Measurements from ENCODE around the gene PACS2.
"Not testable (repeated sequence)": the region's sequence is repeated elsewhere in the genome, so short reads cannot be mapped to it uniquely, and the experiment has no call there.

The PACS2 gene

DNA sequence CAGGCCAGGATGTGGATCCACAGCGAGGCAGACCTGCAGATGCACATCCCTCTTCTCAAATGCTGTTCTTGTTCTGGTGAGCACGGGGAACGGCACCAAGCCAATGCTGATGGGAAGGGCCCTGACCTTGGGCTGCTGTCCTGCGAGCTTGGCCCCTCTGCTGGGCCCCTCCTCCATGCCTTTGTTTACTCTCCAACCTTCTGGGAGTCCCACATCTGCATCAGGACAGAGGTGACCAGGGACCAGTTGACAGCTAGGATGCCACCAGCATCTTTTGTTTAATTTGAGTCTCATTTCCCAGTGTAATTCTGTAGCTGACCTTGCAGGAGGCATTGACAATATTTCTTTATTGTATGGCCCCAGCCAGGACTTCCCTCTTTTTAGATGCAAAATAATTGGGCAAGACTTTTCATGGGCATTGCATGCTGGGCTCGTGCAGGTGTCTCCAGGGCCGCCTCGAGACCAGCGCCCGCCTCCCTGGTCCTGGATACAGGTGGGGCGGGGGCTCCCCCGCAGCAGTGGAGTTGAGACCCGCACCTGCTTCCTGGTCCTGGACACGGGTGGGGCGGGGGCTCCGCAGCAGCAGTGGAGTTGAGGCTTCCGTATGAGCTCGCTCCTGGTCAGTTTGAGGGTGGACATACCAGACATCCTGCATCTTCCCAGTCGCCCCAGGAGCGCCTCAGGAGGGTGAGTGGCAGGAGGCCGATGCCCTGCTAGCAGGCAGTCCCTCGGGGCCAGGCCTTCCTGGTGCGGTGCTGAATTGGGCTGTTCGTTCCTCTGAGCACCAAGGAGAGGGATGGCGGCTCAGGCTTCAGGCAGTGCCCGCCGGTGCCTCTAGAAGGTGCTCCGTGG lies 11.4 kb downstream of the PACS2 start:
- Histone ChIP-seq H3K27me3 (replicated peaks) (no peaks in the 10 kb centered on the region), H3K36me3 (replicated peaks) (no peaks in the 10 kb centered on the region), H3K4me3 (ENCODE audit: low read depth, low read length) (no peak overlapping the region), H3K27ac (no peak overlapping the region)
- no peak for TF ChIP-seq CTCF (IDR thresholded peaks at IDR 0.05; ENCODE audit: low read depth, low read length, missing control alignments)
- in situ Hi-C loops (cut with HindIII; ENCODE audit: low pct_ligation_motif_present, low sequenced_read_pairs): no loop called here
- DNase-seq: no peak

GRCh38 chr14:105326568-105326867 lies 12.0 kb downstream of the PACS2 start:
- Histone ChIP-seq H3K27ac (no peak overlapping the region), H3K4me3 (ENCODE audit: low read depth, low read length) (no peak overlapping the region), H3K27me3 (replicated peaks) (no peaks in the 10 kb centered on the region), H3K36me3 (replicated peaks) (no peaks in the 10 kb centered on the region)
- no peak for TF ChIP-seq CTCF (IDR thresholded peaks at IDR 0.05; ENCODE audit: low read depth, low read length, missing control alignments)
- in situ Hi-C loops (cut with HindIII; ENCODE audit: low pct_ligation_motif_present, low sequenced_read_pairs): no loop called here
- no peak for DNase-seq

DNA sequence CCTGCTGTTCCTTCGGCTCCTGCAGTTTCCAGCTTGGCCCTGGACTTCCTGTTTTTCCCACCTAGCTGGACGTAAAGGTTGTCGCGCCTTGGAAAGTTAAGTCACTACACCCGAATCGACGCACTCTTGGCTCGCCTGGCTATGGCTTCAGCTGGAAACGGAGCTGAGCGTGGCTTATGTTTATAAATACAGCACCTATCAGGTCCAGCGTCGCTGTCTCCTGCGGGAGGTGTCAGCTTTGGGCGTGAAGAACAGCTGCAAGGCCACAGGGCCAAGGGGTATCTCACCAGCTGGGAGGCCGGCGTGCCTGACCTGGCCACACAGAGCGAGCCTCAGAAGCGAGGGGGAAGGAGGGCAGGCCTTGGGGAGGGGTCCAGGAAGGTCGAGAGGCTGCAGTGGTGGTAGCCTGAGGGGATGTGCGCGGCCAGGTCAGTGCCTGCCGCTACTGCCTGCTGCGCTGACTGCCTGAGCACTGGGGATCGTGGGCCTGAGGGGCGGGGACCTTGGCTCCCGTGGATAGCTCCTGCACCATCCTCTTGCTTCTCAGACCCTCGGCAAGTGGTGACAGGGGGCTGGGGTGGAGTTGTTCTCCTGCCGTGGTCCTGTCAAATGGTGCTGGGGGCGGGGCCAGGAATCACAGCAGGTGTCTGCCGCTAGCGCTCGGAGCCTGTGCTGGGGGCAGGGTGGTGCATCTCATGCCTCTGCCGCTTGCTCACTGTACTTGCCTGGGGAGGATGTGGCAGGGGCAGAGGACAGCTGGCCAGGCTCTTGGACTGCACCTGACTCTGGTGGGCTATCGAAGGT lies 12.5 kb downstream of the PACS2 start:
- Histone ChIP-seq H3K4me3 (ENCODE audit: low read depth, low read length) (no peak overlapping the region), H3K27me3 (replicated peaks) (no peaks in the 10 kb centered on the region), H3K27ac (no peak overlapping the region), H3K36me3 (replicated peaks) (no peaks in the 10 kb centered on the region)
- in situ Hi-C loops (cut with HindIII; ENCODE audit: low pct_ligation_motif_present, low sequenced_read_pairs): no loop called here
- no peak for TF ChIP-seq CTCF (IDR thresholded peaks at IDR 0.05; ENCODE audit: low read depth, low read length, missing control alignments)
- no peak for DNase-seq

DNA sequence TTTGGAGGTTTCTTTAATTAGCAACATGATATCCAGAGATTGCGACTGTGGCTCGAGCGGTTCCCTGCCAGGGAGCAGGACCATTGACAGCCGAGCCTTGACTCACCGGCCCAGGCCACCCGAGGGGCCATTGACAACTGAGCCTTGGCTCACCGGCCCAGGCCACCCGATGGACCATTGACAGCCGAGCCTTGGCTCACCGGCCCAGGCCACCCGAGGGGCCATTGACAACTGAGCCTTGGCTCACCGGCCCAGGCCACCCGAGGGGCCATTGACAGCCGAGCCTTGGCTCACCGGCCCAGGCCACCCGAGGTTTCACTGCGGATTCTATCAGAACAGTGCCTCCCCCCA lies 13.1 kb downstream of the PACS2 start:
- H3K27me3 ChIP-seq (replicated peaks); in situ Hi-C loops (cut with HindIII; ENCODE audit: low pct_ligation_motif_present, low sequenced_read_pairs); DNase-seq; H3K27ac ChIP-seq; H3K36me3 ChIP-seq (replicated peaks); H3K4me3 ChIP-seq (ENCODE audit: low read depth, low read length): not testable (repeated sequence)

GRCh38 chr14:105328070-105328677 lies 13.6 kb downstream of the PACS2 start:
- Histone ChIP-seq H3K4me3 (ENCODE audit: low read depth, low read length) (no peak overlapping the region), H3K36me3 (replicated peaks) (no peaks in the 10 kb centered on the region), H3K27me3 (replicated peaks) (no peaks in the 10 kb centered on the region), H3K27ac (no peak overlapping the region)
- DNase-seq: no peak
- in situ Hi-C loops (cut with HindIII; ENCODE audit: low pct_ligation_motif_present, low sequenced_read_pairs): no loop called here
- no peak for TF ChIP-seq CTCF (IDR thresholded peaks at IDR 0.05; ENCODE audit: low read depth, low read length, missing control alignments)

GRCh38 chr14:105328678-105329390 lies 14.3 kb downstream of the PACS2 start:
- no peak for DNase-seq
- H3K4me3 ChIP-seq (ENCODE audit: low read depth, low read length): no peak overlapping the region
- H3K36me3 ChIP-seq (replicated peaks): no peaks in the 10 kb centered on the region
- no peak for TF ChIP-seq CTCF (IDR thresholded peaks at IDR 0.05; ENCODE audit: low read depth, low read length, missing control alignments)
- H3K27me3 ChIP-seq (replicated peaks): no peaks in the 10 kb centered on the region
- no peak overlapping the region for H3K27ac ChIP-seq
- in situ Hi-C loops (cut with HindIII; ENCODE audit: low pct_ligation_motif_present, low sequenced_read_pairs): no loop called here

All from brain microvascular endothelial cell (primary cell).